ACC112 (cell line): ENCODE results near the gene TCF7L1.
"Not testable (repeated sequence)": the region's sequence is repeated elsewhere in the genome, so short reads cannot be mapped to it uniquely, and the experiment has no call there.

Experiments used
- H2AFZ ChIP-seq: fragments of 200-600 bp; sonication (generic); one replicate; pipeline ENCODE4 v1.6.0; 2017; ENCODE audit warnings: antibody characterized with exemption, low read length; ENCODE audit not compliant: unreplicated experiment
- H3K27ac ChIP-seq: fragments of 200-600 bp; sonication (generic); 2 replicates; pipeline ENCODE4 v1.5.1; 2014; ENCODE audit warnings: low read depth, mild to moderate bottlenecking, antibody characterized with exemption, low read length, moderate library complexity
- H3K27me3 ChIP-seq: fragments of 200-600 bp; sonication (generic); 2 replicates; pipeline ENCODE4 v1.6.1; 2014; ENCODE audit warnings: mild to moderate bottlenecking, antibody characterized with exemption, low read length, moderate library complexity, mixed read lengths; ENCODE audit not compliant: insufficient read depth
- H3K36me3 ChIP-seq: fragments of 200-600 bp; sonication (generic); 2 replicates; pipeline ENCODE4 v1.6.1; 2016; ENCODE audit warnings: mild to moderate bottlenecking, antibody characterized with exemption, low read length, moderate library complexity, mixed read lengths; ENCODE audit not compliant: insufficient read depth
- H3K4me1 ChIP-seq: fragments of 200-600 bp; sonication (generic); one replicate; pipeline ENCODE4 v1.6.1; 2016; ENCODE audit warnings: low read length, mixed read lengths; ENCODE audit not compliant: insufficient read depth, unreplicated experiment, control insufficient read depth
- H3K4me3 ChIP-seq: fragments of 200-600 bp; sonication (generic); 2 replicates; pipeline ENCODE4 v1.5.1; 2014; ENCODE audit warnings: mild to moderate bottlenecking, low read depth, low read length
- H3K79me2 ChIP-seq: fragments of 200-600 bp; sonication (generic); one replicate; pipeline ENCODE4 v1.6.0; 2016; ENCODE audit warnings: low read length; ENCODE audit not compliant: control insufficient read depth, unreplicated experiment, insufficient read depth

The TCF7L1 gene

DNA sequence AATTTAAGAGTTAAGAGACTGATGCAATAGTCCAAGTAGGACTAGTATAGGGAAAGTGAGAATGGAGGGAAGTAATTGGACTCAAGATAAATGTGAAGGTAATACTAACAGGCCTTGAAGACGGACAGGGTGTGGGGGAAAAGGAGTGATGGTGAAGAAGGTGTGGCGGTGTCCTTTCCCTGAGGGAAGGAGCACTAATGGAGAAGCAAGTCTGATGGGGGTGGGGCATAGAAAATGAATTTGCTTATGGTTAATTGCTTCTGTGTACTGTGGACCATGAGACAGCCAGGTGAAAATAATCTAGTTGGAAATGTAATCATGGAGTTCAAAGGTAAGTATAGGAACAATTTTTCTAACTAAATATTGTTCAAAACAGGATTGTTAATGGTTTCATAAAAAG, 201.7 kb downstream of the TCF7L1 start:
- no peak overlapping the region for H3K27ac ChIP-seq
- H3K36me3 ChIP-seq = no peaks in the 10 kb centered on the region
- peaks cover 2% of the 10 kb centered on the region; the same call in 1 of the 2 replicates for H3K27me3 ChIP-seq
- no peaks in the 10 kb centered on the region for H3K4me1 ChIP-seq
- H2AFZ ChIP-seq = no peak overlapping the region
- no peaks in the 10 kb centered on the region for H3K79me2 ChIP-seq
- H3K4me3 ChIP-seq = no peak overlapping the region

DNA sequence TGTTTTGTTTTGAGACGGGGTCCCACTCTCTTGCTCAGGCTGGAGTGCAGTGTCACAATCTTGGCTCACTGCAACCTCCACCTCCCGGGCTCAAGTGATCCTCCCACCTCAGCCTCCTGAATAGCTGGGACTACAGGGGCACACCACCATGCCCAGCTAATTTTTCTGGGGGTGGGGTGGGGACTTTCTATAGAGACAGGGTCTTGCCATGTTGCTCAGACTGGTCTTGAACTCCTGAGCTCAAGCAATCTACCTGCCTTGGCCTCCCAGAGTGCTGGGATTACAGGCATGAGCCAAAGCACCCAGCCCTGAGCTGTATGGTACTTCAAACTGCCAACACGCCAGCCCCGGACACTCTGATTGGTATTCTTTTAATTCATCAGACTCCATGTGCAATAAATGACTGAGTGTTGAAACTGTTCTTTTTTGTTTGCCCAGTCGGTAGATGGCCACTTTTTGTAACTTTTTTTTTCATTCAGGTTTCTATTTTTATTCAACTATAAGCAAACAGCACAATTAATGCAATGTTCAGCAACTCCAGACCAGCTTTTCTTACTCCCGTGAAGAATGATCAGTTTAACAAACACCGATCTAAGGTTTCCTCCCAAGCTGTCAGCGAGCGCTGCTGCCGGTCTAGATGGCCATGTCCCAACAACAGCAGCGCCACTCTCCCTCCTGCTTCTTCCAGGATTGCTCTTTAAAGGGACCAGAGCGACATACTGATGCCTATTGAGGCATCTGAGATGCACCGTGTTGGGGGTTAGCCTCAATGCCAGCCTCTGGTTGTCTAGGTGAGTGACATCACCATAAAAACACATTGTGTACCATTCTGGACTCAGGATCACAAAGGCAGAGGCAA, 207.1 kb downstream of the TCF7L1 start:
- H3K79me2 ChIP-seq = no peaks in the 10 kb centered on the region
- H2AFZ ChIP-seq = no peak overlapping the region
- peaks cover 2% of the 10 kb centered on the region; the same call in 1 of the 2 replicates for H3K27me3 ChIP-seq
- H3K36me3 ChIP-seq = no peaks in the 10 kb centered on the region; the same call in 1 of the 2 replicates
- no peak overlapping the region for H3K4me3 ChIP-seq
- no peaks in the 10 kb centered on the region for H3K4me1 ChIP-seq
- H3K27ac ChIP-seq = no peak overlapping the region

DNA sequence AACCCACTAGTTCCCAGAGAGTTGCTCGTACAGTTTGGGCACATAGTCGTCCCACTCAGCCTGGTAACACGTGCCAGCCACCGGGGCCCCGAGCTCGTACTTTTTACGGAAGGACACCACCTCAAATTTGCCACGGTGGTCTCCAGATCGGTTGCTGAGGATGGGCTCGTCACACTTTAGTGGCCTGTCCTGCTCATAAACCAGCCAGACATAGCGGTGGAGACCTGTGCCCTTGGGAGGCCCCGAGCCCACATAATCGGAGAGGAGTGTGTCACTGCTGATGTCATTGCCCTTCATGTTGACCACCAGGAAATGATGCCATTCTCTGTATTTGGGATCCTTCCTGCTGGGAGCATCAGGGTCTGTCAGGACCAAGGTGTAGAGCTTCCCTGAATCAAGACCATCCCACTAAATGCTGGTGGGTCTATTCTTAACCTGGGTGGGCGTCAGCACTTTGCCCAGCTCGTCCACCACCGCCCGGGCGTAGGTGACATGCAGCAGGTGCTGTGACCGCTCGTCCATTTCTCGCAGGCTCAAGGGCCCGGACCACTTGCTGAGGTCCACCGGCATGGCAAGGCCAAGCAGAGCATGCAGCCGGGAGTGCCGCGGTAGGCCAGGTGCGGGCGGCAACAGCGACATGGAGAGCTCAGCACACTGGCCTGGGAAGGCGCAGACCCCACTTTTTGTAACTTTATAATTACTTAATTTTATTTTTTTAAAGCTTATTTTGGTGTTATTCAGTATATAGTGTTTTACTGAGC, 208.3 kb downstream of the TCF7L1 start:
- Histone ChIP-seq H3K36me3 (no peaks in the 10 kb centered on the region; the same call in 1 of the 2 replicates), H3K4me3 (no peak overlapping the region), H3K4me1 (no peaks in the 10 kb centered on the region), H3K27ac (no peak overlapping the region), H2AFZ (no peak overlapping the region), H3K27me3 (peaks cover 2% of the 10 kb centered on the region; the same call in 1 of the 2 replicates), H3K79me2 (no peaks in the 10 kb centered on the region)

DNA sequence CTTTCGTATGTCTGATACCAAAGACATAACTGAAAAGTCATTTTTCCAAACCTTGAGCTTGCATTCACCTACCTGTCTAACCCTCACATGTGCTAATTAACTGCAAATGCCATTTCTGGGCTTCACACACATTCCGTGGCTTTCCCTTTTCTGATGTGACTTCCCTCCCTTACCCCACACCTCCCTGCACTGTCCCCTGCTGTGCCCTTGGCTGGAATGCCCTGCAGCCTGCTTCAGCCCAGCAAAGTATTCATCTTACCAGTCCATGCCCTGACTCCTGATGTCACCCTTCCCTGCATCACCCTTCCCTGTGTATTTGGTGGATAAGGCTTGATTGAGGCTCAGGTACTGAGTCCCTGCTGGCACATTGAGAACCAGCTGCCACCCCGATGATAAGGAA, 209.0 kb downstream of the TCF7L1 start:
- Histone ChIP-seq H3K4me1 (no peaks in the 10 kb centered on the region), H3K36me3 (no peaks in the 10 kb centered on the region; the same call in 1 of the 2 replicates), H3K27ac (no peak overlapping the region), H3K4me3 (no peak overlapping the region), H3K27me3 (peaks cover 2% of the 10 kb centered on the region; the same call in 1 of the 2 replicates), H3K79me2 (no peaks in the 10 kb centered on the region), H2AFZ (no peak overlapping the region)

DNA sequence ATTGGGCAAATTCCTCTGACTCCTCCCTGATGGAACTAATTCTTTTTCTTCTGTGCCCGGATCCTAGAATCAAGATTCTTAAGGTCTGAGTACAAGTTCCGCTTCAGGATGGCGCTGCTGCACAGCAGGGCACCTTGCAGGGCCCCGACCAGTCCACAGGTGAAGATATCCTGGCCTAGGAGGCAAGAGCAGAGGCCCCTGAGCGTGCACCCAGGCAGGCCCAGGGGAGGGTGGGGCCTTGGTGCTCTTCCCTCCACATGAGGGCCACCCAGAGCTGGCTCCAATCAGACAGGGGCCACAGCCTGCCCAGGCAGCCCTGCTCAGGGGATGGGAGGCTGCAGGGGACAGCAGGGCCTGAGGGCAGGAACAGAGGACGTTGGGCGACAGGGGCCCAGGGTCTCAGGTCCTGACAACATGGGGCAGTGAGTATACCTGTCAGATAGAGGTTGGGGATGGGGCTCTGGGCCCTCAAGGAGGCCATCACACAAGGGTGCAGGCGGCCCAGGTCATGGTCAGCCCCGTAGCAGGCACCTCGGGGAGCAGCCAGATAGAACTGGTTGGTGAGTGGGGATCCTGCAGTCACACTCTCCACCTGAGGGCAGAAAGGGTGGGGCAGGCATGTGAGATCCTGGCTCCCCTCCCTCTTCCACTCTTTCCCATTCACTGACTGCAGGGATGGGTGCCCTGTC, 210.2 kb downstream of the TCF7L1 start:
- H2AFZ ChIP-seq, H3K27me3 ChIP-seq, H3K27ac ChIP-seq, H3K4me3 ChIP-seq, H3K4me1 ChIP-seq, H3K36me3 ChIP-seq, H3K79me2 ChIP-seq: not testable (repeated sequence)

DNA sequence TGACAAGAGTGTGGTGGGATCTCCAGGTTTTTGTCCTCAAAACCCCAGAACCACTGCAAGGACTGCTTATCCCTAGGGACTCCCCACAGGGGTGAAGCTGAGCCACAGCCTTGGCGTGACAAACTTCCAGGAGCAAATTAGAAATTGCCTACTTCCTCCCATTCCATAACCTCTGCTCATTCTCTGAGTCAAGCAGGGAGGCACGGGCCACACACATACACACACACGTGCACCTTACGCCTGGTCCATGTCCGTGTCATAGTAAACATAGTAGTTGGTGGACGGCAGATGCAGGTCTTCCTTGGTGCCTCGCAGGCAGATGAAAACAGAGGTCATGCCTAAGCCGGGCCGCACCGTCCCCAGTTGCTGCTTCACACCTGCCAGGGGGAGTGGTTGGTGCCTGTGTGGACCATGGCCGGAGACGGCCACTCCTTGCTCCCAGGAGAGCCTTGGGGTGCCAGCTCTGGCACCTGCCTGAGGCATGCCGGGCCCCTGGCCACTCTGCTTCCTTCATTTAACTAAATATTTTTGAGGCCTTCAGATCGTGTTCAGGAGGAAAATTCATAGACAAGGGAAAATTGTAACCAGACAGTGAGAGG, 211.3 kb downstream of the TCF7L1 start:
- no peak overlapping the region for H2AFZ ChIP-seq
- no peaks in the 10 kb centered on the region for H3K79me2 ChIP-seq
- no peak overlapping the region for H3K4me3 ChIP-seq
- H3K27me3 ChIP-seq = peaks cover under 1% of the 10 kb centered on the region; the same call in 1 of the 2 replicates
- peaks cover 1% of the 10 kb centered on the region; the same call in 1 of the 2 replicates for H3K36me3 ChIP-seq
- no peaks in the 10 kb centered on the region for H3K4me1 ChIP-seq
- no peak overlapping the region for H3K27ac ChIP-seq

DNA sequence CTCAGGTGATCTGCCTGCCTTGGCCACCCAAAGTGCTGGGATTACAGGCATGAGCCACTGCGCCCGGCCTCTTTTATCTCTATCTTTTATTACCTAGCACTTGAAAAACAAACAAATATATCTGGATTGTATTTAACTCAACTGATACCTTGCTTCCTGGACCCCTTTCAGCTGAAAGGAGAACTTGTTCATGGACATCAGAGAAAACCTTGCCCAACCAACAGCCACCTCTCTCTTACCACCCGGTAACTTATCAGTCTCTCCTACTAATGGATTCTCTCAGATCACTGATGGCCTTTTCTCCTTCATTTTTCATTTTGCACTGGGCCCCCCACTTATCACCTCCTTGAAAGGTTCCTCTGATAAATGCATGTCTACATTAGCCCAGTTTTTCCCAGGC, 214.4 kb downstream of the TCF7L1 start:
- Histone ChIP-seq H3K36me3 (peaks cover 12% of the 10 kb centered on the region; the same call in 1 of the 2 replicates), H3K27ac (no peak overlapping the region), H2AFZ (no peak overlapping the region), H3K4me3 (no peak overlapping the region), H3K27me3 (no peaks in the 10 kb centered on the region), H3K79me2 (no peaks in the 10 kb centered on the region), H3K4me1 (peaks cover 1% of the 10 kb centered on the region)

DNA sequence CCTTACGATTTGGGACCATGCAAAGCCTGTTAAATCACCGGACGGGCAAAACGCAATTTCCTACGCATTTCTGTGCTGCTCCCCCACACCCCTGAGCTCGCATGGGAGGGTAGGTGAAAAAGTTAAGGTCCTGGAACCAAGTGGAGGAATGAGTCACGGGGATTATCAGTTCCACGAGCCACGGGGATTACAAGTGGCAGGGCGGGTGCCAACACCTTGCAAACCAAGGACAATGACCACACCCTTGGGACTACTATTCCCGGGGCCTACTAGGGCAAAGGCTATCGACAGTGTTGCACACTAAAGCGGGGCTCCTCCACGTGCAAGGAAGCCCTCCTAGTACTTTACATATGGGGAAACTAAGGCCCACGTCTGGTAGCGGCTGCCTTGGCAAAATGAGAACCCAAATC, 220.7 kb downstream of the TCF7L1 start:
- Histone ChIP-seq H2AFZ (peak overlapping the region; percentile 59), H3K36me3 (peaks cover 12% of the 10 kb centered on the region; the same call in 1 of the 2 replicates), H3K27ac (no peak overlapping the region; the same call in 1 of the 2 replicates), H3K4me3 (peak overlapping the region; percentile 90), H3K4me1 (peaks cover 27% of the 10 kb centered on the region), H3K27me3 (no peaks in the 10 kb centered on the region), H3K79me2 (peaks cover 25% of the 10 kb centered on the region)

DNA sequence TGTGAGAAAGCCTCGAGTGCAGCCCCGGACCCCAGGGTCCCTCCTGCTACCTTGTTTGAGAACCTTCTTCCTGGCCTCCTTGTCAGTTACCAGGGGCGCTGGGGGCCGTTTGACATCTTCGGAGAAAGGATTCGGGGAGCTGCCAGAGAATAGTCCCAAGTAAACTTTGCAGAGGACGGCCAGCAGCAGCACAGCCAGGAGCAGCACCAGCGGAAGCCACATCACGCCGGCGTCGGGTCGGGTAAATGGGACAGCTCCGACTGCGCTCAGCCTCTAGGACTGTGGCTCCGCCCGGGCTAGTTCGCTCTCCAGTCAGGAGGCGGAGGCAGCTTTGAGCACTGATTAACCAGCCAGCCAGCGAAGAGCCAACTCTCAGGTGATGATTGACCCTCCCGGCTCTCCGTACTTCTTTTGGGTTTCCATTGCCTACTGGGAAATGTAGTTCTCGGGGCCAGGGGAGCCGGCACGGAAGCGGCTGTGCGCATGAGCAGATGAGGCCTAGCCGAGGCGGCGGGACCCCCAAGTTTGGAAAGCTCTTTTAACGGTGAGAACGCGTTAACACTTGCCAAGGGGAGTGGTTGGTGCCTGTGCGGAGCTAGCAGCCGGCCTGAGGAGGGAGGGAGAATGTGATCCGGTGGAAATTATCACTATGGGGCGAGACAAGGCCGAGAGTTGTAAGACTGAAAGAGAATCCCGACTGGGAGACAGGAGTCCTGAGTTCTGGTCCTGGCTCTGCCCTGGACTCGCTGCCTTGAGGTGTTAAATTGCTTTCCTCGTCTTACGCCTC, 221.3 kb downstream of the TCF7L1 start, which contains the start of the genes ELMOD3 and RETSAT:
Gene ELMOD3 (plus strand): TSS at position 484 of the 787 bp plus-strand sequence. CDS start 2,430 bp downstream, outside the sequence.
Gene RETSAT (minus strand): TSS at position 243 of the 787 bp plus-strand sequence. CDS start 21 bp downstream, at position 222.
- Histone ChIP-seq H3K27me3 (no peaks in the 10 kb centered on the region), H3K27ac (peak within 1 kb of the TSS; percentile 20; the same call in 1 of the 2 replicates), H3K4me1 (peaks cover 27% of the 10 kb centered on the region), H2AFZ (peak within 1 kb of the TSS; percentile 94), H3K36me3 (peaks cover 11% of the 10 kb centered on the region; the same call in 1 of the 2 replicates), H3K4me3 (peak within 1 kb of the TSS; percentile 90), H3K79me2 (peaks cover 25% of the 10 kb centered on the region)
